Liver (tissue), 9 donors: ENCODE results near the gene PPP2R2C. TPM values are rescaled to one million over a fixed set of nuclear protein-coding genes. Genes with fewer than 3 reads are reported as not detected.

Source experiments
- DNase-seq: peaks from one replicate; pipeline ENCODE4 v3.0.0-alpha.2; 2017; ENCODE audit warnings: low spot score
- H3K27ac ChIP-seq, 2 donors: one replicate each; pipeline ENCODE4 v1.7.0; 2013; ENCODE audit warnings: inconsistent platforms in 2 of 2, low read length in 2 of 2, control low read depth in 1 of 2, low read depth in 1 of 2, mild to moderate bottlenecking in 1 of 2
- H3K27me3 ChIP-seq, 4 donors: one replicate each; pipeline versions ENCODE4 v1.6.1 to v1.7.0; 2013; ENCODE audit warnings: low read length in 3 of 4, inconsistent platforms in 1 of 4, mild to moderate bottlenecking in 1 of 4, moderate library complexity in 1 of 4; ENCODE audit not compliant: control insufficient read depth in 4 of 4, insufficient read depth in 4 of 4
- H3K36me3 ChIP-seq, 4 donors: one replicate each; pipeline versions ENCODE4 v1.6.1 to v1.7.0; 2013; ENCODE audit warnings: low read length in 3 of 4, mild to moderate bottlenecking in 3 of 4, low read depth in 1 of 4, moderate library complexity in 1 of 4; ENCODE audit not compliant: control insufficient read depth in 4 of 4, insufficient read depth in 3 of 4
- H3K4me1 ChIP-seq, 4 donors: one replicate each; pipeline versions ENCODE4 v1.6.1 to v1.7.0; 2013; ENCODE audit warnings: low read length in 3 of 4, mild to moderate bottlenecking in 3 of 4, moderate library complexity in 1 of 4; ENCODE audit not compliant: control insufficient read depth in 4 of 4, insufficient read depth in 4 of 4
- H3K4me3 ChIP-seq, 3 donors: one replicate each; pipeline versions ENCODE4 v1.6.1 to v1.7.0; 2013; ENCODE audit warnings: low read length in 3 of 3, control low read depth in 1 of 3, low read depth in 1 of 3, mild to moderate bottlenecking in 1 of 3
- H3K9ac ChIP-seq, 2 donors: one replicate each; pipeline ENCODE4 v1.7.0; 2013; ENCODE audit warnings: low read length in 2 of 2, mild to moderate bottlenecking in 2 of 2, moderate library complexity in 2 of 2, control low read depth in 1 of 2, low read depth in 1 of 2
- H3K9me3 ChIP-seq, 4 donors: one replicate each; pipeline versions ENCODE4 v1.6.1 to v1.7.0; 2013; ENCODE audit warnings: low read length in 3 of 4; ENCODE audit not compliant: control insufficient read depth in 4 of 4
- EGR1 ChIP-seq, 2 donors: IDR thresholded peaks; 2 replicates each; pipeline ENCODE4 v1.6.1; 2016 to 2018; ENCODE audit warnings: antibody characterized with exemption in 2 of 2, low read depth in 2 of 2
- FOXA1 ChIP-seq: IDR thresholded peaks from 2 replicates; pipeline ENCODE4 v1.6.1; 2016; ENCODE audit warnings: antibody characterized with exemption
- FOXA2 ChIP-seq: IDR thresholded peaks from 2 replicates; pipeline ENCODE4 v1.6.1; 2016; ENCODE audit warnings: antibody characterized with exemption
- GABPA ChIP-seq, 2 donors: IDR thresholded peaks in 1 of 2; conservative IDR thresholded peaks in 1 of 2; 2 replicates each; pipeline ENCODE4 v1.6.1; 2016; ENCODE audit warnings: antibody characterized with exemption in 2 of 2, mild to moderate bottlenecking in 1 of 2, moderate library complexity in 1 of 2
- HNF4A ChIP-seq, 2 donors: conservative IDR thresholded peaks; 2 replicates each; pipeline ENCODE4 v1.6.1; 2016; ENCODE audit warnings: antibody characterized with exemption in 2 of 2, mild to moderate bottlenecking in 2 of 2
- HNF4G ChIP-seq: IDR thresholded peaks from 2 replicates; pipeline ENCODE4 v1.6.1; 2016; ENCODE audit warnings: antibody characterized with exemption
- JUND ChIP-seq, 2 donors: IDR thresholded peaks; 2 replicates each; pipeline ENCODE4 v1.6.1; 2016; ENCODE audit warnings: antibody characterized with exemption in 2 of 2
- NR2F2 ChIP-seq: IDR thresholded peaks from 2 replicates; pipeline ENCODE4 v1.6.1; 2016; ENCODE audit warnings: antibody characterized with exemption
- RAD21 ChIP-seq, 2 donors: IDR thresholded peaks; 2 replicates each; pipeline ENCODE4 v1.6.1; 2016; ENCODE audit warnings: antibody characterized with exemption in 2 of 2, mild to moderate bottlenecking in 2 of 2
- RXRA ChIP-seq, 2 donors: IDR thresholded peaks; 2 replicates each; pipeline ENCODE4 v1.6.1; 2017 to 2018; ENCODE audit warnings: antibody characterized with exemption in 2 of 2, mild to moderate bottlenecking in 1 of 2
- SP1 ChIP-seq: IDR thresholded peaks from 2 replicates; pipeline ENCODE4 v1.6.1; 2018; ENCODE audit warnings: antibody characterized with exemption, mild to moderate bottlenecking
- TAF1 ChIP-seq: conservative IDR thresholded peaks from 2 replicates; pipeline ENCODE4 v1.6.1; 2016; ENCODE audit warnings: antibody characterized with exemption, mild to moderate bottlenecking
- YY1 ChIP-seq: IDR thresholded peaks from 2 replicates; pipeline ENCODE4 v1.6.1; 2016; ENCODE audit warnings: antibody characterized with exemption, mild to moderate bottlenecking
- WGBS: extraction: QIAGEN DNeasy Blood & Tissue Kit; methylation state at CpG from one replicate; pipeline ENCODE4 v1.1.7; 2013; 5-methylcytosine and 5-hydroxymethylcytosine counted together
- polyA plus RNA-seq, 2 donors: library from polyadenylated mRNA; stranded (reverse) in 1 of 2; unstranded in 1 of 2; fragments of 200-250 nt in 1 of 2; fragments of >200 nt in 1 of 2; fragmentation: Nextera tagmentation in 1 of 2; extraction: Ambion mirVana in 1 of 2; gene quantifications; one replicate each; pipeline versions ENCODE4 v1.2.1 to v1.2.3, GENCODE V29; 2013 to 2015
- total RNA-seq, 2 donors: library from RNA; depleted of rRNA; stranded (reverse); fragments of >200 nt; gene quantifications; one replicate each; pipeline ENCODE4 v1.2.3, GENCODE V29; 2014
- TF ChIP-seq, protein P1 (sequence below): IDR thresholded peaks from 2 replicates; pipeline ENCODE4 v1.6.1; 2016; ENCODE audit warnings: antibody characterized with exemption
- TF ChIP-seq, protein P2 (sequence below): fragments of 150-350 bp; IDR thresholded peaks from 2 replicates; pipeline ENCODE4 v1.5.1; 2017; ENCODE audit warnings: improper control_type of control experiment, low read depth, low read length; ENCODE audit not compliant: missing input control
- TF ChIP-seq, protein P3 (sequence below): IDR thresholded peaks from 2 replicates; pipeline ENCODE4 v1.6.1; 2016; ENCODE audit warnings: antibody characterized with exemption
- donor health status: healthy.
- donor health status: healthy.
- donor health status: healthy.
- donor health status: healthy.
- donor health status: healthy.

The PPP2R2C gene
- total and polyA plus RNA-seq, 4 donors = under 0.01 to 0.01 TPM; not detected in 2

DNA sequence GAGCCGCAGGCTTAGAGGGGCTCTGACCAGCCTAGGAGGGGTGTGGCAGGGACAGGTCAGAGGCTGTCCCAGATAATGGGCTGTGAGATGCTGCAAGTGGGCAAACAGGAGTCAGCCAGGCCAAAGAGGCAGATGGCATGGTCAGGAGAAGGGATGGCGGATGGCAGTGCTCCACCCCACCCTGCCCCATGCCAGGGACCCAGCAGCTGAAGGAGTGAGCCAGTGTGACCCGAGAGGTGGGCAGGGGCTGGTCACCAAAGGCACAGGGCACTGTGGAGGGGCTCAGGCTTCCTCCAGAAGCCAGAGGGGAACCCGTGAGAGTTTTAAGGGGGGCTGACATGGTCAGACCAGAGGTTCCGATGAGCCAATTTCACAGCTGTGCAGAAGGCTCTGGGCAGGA lies 105.8 kb downstream of the PPP2R2C start:
- TF ChIP-seq EGR1 (IDR thresholded peaks at IDR 0.05; ENCODE audit: low read depth in 2 of 2) = no peak
- TF ChIP-seq, protein P1, sequence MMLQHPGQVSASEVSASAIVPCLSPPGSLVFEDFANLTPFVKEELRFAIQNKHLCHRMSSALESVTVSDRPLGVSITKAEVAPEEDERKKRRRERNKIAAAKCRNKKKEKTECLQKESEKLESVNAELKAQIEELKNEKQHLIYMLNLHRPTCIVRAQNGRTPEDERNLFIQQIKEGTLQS = no peak
- TF ChIP-seq SP1 = no peak
- no peak for TF ChIP-seq NR2F2
- TF ChIP-seq HNF4A (conservative IDR thresholded peaks at IDR 0.05) = no peak
- TF ChIP-seq JUND (IDR thresholded peaks at IDR 0.05) = no peak
- TF ChIP-seq, protein P2, sequence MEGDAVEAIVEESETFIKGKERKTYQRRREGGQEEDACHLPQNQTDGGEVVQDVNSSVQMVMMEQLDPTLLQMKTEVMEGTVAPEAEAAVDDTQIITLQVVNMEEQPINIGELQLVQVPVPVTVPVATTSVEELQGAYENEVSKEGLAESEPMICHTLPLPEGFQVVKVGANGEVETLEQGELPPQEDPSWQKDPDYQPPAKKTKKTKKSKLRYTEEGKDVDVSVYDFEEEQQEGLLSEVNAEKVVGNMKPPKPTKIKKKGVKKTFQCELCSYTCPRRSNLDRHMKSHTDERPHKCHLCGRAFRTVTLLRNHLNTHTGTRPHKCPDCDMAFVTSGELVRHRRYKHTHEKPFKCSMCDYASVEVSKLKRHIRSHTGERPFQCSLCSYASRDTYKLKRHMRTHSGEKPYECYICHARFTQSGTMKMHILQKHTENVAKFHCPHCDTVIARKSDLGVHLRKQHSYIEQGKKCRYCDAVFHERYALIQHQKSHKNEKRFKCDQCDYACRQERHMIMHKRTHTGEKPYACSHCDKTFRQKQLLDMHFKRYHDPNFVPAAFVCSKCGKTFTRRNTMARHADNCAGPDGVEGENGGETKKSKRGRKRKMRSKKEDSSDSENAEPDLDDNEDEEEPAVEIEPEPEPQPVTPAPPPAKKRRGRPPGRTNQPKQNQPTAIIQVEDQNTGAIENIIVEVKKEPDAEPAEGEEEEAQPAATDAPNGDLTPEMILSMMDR = no peak
- no peak for TF ChIP-seq YY1
- TF ChIP-seq FOXA1 = no peak
- TF ChIP-seq, protein P3, sequence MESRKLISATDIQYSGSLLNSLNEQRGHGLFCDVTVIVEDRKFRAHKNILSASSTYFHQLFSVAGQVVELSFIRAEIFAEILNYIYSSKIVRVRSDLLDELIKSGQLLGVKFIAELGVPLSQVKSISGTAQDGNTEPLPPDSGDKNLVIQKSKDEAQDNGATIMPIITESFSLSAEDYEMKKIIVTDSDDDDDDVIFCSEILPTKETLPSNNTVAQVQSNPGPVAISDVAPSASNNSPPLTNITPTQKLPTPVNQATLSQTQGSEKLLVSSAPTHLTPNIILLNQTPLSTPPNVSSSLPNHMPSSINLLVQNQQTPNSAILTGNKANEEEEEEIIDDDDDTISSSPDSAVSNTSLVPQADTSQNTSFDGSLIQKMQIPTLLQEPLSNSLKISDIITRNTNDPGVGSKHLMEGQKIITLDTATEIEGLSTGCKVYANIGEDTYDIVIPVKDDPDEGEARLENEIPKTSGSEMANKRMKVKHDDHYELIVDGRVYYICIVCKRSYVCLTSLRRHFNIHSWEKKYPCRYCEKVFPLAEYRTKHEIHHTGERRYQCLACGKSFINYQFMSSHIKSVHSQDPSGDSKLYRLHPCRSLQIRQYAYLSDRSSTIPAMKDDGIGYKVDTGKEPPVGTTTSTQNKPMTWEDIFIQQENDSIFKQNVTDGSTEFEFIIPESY = no peak
- no peak for TF ChIP-seq FOXA2
- TF ChIP-seq TAF1 = no peak
- Histone ChIP-seq H3K9ac (no peak overlapping the region), H3K4me3 (no peak overlapping the region), H3K36me3 (no peaks in the 10 kb centered on the region), H3K9me3 (peaks cover 0 to 3% (median 0%) of the 10 kb centered on the region in 4 donors), H3K27me3 (no peaks in the 10 kb centered on the region), H3K4me1 (no peaks in the 10 kb centered on the region), H3K27ac (no peak overlapping the region)
- no peak for DNase-seq
- WGBS = 61% methylated on average over 5 of the region's 5 CpGs

DNA sequence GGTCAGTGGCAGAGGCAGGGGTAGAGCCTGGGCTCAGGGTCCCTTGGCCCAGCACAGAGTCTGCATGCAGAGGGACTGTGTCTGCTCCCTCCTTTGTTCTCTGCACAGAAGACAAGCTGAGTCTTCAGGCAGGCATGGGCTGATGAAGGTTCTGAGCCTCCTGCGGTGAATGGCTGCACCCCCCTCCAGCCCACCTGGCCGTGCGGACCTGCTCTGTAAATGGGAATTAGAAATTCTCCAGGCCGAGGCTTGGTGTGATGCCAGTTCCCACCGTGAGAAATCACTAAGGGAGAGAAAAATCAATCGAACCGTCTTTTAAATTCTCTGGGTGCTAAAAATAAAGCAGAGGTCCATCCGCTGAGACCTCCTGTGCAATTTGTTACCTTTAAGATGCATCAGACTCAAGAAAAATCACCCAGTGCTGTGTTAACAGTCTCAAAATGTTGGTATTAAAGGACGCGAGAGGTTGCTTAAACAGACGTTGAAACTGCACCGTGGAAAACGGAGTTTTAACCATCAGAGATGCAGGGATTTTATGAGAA lies 106.8 kb downstream of the PPP2R2C start:
- Histone ChIP-seq H3K4me3 (no peak overlapping the region), H3K27me3 (no peaks in the 10 kb centered on the region), H3K9ac (no peak overlapping the region), H3K36me3 (no peaks in the 10 kb centered on the region), H3K9me3 (peaks cover 0 to 3% (median 0%) of the 10 kb centered on the region in 4 donors), H3K4me1 (no peaks in the 10 kb centered on the region), H3K27ac (no peak overlapping the region)
- DNase-seq = no peak
- WGBS = 73% methylated on average over 13 of the region's 13 CpGs
- TF ChIP-seq, protein P3 = no peak
- TF ChIP-seq JUND (IDR thresholded peaks at IDR 0.05) (no peak), HNF4G (no peak), GABPA (IDR thresholded peaks at IDR 0.05 in 1 of 2, conservative IDR thresholded peaks at IDR 0.05 in 1 of 2) (no peak), RAD21 (IDR thresholded peaks at IDR 0.05) (no peak), RXRA (IDR thresholded peaks at IDR 0.05) (no peak)
